ENCODE results near the gene TMEM63C.
"Not testable (repeated sequence)": the region's sequence is repeated elsewhere in the genome, so short reads cannot be mapped to it uniquely, and the experiment has no call there.

Gene TMEM63C

DNA sequence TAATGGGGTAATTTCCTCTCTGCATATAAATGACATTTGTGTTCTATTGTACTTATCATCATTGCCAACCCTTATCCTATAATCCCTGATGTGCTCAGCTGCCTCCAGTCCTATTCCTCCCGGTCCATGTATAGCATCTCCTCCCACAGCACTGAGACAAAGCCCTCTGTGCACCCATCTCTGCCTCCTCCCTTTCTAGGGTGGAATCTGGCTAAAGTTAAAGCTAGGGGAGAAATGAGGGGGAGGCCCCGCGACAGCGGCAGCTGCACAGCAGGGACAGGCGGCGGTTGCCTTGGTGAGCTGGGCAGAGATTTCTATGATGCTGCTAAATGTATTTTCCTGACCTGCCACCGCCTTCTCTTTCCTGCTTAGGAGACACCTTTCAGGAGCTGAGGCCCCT lies 27.2 kb upstream of the TMEM63C start:
- no peak for DNase-seq (ENCODE audit: low read depth)

DNA sequence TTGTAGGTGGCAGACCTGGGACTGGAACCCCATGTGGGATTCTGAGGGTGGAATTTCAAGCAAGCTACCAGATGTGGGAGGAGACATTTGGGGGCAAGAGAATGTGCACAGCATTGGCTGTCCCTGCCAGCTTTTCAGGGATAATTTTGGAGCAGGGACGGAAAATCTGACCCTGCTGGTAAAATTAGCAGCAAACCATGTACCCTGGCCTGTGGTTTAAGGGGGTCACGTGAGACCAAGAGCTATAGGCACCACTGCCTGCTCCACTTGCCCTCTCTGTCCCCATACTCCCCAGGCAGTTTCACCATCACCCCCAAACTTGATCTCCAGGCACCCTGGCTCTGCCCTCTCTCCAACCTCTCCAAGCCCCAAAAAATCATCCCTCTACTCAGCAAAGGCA lies 26.5 kb upstream of the TMEM63C start:
- no peak for DNase-seq (ENCODE audit: low read depth)

DNA sequence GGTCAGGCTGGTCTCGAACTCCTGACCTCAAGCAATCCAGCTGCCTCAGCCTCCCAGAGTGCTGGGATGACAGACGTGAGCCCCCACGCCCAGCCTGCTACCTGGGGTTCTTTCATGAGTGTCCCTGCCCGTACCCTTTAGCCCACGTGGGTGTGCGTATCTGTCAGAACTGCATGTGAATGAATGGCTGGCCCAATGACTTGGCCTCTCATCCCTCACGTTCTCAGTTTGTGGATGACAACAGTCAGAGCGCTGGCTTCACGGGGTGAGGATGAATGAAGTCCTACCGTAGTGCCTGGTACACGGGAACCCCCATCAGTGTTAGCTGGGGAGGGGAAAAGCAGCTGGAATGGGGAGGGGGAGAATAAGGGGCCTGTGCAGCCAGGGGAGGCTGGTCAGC lies 23.9 kb upstream of the TMEM63C start:
- no peak for DNase-seq (ENCODE audit: low read depth)

DNA sequence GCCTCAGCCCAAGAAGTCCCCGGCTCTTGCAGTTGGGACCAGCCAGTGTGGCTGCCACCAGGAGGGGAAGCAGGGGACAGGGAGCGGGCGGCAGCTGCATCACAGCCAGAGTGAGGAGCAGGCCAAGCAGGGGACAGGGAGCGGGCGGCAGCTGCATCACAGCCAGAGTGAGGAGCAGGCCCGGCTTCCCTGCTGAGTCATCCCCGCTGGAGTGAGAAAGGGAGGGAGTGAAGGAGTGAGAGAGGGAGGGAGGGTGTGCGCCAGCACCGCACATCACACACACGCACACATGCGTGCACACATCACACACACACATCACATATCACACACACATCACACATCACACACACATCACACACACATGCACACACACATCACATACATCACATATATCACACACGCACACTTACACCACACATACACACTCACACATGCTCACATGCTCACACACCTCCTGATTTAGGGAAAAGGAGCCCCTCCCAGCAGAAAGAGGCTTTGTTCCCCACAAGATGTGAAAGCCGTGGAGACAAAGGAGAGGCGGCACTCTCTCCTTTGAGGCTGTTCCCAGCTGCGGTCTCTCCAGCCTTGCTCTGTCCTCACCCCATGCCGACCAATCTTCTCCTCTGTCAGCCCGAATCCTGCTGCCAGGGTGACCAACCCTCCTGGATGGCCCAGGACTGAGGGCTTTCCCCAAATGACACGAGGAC lies 23.3 kb upstream of the TMEM63C start:
- DNase-seq (ENCODE audit: low read depth): no peak

DNA sequence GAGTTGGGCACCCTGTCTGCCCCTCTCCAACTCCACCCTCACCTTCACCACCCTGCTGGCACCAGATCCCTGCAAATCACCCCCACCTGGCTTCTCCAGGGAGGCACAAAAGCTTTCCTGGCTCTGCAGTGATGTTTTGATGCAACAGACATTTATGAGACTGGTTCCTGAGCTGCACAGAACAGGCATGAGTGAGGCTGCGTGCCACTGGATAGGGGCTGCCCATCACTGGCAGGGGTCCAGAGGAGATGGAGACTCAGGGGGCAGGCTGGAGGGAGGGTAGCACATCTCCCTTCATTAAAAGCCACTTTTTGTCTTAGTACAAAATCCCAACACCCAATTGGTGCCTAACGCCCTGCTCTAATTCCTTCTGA lies 22.7 kb upstream of the TMEM63C start:
- no peak for DNase-seq (ENCODE audit: low read depth)

DNA sequence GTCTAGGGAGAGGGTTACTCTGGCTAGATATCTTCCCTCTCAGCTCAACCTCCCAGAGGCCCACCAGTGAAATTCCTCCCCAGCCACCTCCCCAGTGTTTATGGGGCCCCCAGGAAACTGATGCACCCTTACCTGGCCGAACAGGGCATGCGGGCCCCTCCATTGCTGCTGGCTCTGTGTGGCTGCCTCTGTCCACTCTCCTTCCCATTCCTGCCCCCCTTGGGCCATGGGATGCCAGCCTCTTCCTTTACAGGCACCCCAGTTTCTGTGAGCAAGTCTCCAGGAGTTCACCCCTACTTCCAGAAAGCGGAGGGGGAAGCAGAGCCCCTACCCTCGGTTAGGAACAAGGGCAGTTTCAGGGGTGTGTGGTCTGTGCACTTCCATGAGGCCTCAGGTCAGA lies 20.6 kb upstream of the TMEM63C start:
- DNase-seq (ENCODE audit: low read depth): no peak

DNA sequence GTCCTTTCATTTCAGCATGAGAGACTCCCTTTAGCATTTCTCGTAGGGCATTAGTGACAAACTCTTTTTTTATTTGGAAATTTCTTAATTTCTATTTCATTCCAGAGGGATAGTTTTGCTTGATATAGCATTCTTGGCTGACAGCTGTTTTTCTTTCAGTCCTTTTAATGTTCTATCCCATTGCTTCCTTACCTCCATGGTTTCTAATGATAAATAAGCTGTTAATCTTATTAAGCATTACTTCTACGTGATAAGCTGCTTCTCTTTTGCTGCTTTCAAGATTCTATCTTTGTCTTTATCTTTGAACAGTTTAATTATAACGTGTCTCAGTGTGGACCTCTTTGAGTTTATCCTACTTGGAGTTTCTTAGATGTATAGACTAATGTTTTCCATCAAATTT lies 11.6 kb upstream of the TMEM63C start:
- DNase-seq (ENCODE audit: low read depth): no peak

DNA sequence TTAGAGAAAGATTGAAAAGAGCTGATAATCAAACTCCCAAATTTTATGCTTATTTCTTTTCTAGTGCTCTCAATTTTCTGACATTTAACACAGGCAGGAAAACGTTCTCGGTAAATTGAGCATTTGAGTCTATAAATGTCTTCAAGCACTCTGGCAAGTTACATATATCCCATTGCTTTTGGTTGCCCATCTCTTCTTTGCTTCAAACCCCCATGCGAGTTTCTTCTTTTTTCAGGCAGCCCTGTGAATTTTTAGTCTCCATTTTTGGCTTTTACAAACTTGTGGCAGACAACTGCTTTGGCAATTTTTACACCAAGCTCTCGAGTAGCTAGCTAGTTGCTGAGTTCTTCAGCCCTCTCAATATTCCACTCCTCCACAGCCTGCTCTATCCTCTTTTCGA lies 8.7 kb upstream of the TMEM63C start:
- DNase-seq (ENCODE audit: low read depth): no peak

DNA sequence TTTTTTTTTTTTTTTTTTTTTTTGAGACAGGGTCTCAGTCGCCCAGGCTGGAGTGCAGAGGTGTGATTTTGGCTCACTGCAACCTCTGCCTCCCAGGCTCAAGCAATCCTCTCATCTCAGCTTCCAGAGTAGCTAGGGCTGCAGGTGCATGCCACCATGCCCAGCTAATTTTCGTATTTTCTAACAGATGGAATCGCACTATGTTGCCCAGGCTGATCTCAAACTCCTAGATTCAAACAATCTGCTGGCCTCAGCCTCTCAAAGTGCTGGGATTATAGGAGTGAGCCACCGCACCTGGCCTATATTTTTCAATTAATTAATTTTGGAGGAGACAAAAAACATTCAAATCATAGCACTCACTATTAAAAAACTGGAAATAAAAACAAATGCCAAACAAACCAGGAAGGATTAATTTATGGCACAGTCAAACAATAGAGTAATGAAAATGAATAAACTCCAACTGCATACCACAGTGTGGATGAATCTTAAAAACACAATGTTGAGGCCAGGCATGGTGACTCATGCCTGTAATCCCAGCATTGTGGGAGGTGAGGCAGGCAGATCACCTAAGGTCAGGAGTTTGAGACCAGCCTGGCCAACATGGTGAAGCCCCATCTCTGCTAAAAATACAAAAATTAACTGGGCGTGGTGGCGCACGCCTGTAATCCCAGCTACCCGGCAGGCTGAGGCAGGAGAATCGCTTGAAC lies 7.5 kb upstream of the TMEM63C start:
- not testable (repeated sequence) for DNase-seq (ENCODE audit: low read depth)

DNA sequence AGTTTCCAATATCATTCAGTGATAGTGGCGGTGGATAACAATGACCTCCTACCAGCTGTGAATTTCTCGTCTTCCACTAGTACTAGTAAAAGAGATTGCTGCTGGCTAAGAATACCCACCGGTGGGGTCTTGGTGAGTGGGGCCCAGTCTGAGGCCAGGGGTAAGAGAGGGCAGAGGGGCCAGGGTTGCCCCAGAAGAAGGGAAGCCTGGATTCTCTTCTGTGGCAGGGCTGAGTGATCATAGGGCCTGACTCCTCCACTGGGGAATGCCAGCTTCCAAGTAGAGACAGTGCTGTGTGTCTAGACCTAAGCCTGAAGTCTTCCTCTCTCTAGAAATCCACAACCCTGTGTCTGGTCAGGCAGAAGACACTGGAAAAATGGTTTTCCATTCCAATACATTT lies 5.8 kb upstream of the TMEM63C start:
- DNase-seq (ENCODE audit: low read depth): no peak

DNA sequence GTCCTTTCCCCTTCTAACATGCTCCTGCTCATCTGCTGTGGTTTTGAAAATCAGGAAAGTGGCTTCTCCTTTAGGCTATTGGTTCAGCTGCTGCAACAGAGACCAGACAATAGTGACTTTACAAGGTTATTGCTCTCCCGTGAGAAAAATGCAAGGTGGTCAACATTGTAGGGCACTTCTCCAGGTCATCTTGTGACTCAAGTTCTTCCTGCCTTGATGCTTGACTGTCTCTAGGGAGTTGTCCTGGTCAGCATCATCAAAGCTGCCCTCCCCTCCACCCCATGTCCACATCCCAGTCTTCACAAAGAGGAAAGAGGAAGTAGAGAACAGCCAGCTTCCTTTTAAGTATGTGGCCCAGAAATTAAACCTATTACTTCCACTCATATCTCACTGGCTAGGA lies 3.9 kb upstream of the TMEM63C start:
- no peak for DNase-seq (ENCODE audit: low read depth)

DNA sequence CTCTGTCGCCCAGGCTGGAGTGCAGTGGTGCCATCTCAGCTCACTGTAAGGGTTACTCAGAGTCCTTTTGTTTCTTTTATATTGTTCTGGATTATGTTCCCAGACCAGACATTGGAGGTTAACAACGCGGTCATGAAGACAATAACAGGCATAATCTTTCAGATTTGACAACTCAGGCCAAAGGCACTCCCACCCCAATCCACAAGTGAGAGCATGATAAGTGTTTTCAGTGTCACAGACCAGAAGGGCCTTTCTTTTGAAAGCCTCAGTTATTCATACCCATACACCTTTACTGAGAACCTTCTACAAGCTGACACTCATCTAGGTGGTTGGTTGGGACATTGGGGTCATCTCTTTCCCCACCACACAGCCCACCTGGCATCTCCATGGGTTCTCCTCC lies 2.9 kb upstream of the TMEM63C start:
- DNase-seq (ENCODE audit: low read depth): no peak

DNA sequence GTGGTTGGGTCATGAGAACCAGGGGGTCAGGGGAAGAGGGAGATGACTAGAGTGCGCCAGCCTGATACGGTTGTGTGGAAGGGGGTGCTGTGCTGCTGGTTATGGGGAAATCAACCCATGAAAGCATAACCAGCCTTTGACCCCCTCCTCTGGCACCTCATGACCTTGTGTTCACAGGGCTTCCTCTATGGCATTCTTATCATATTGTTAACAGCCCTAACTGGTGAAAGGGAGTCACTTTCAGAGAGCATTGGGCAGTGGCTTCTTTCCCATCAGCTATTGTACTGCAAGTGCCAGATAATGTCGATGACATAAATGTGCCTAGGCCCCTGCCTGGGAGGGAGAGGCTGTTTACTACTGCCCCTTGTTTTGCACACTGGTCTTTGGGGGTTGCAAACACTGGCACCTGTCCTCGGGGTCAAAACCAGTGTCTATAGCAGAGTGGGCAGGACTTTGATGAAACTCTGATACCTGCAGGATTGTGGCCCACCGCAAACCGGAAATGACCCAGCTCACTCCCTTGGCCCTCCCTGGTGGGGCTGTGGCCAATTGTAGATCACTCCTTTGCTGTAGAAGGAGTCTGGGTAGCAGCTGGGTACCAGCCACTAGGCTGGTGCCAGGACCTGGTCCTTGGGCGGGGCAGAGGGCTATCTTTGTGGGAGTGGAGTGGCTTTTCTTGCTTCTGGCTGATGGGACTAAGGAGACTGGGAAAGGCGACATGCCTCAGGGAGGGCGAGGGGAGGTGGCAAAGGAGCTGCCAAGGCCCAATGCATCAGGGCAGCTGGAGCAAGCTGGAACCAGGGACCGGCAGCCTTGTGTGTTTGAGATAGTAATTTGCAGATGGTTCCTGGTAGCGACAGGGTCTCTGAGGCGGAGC lies 634 bp upstream of the TMEM63C start:
- DNase-seq (ENCODE audit: low read depth): no peak

DNA sequence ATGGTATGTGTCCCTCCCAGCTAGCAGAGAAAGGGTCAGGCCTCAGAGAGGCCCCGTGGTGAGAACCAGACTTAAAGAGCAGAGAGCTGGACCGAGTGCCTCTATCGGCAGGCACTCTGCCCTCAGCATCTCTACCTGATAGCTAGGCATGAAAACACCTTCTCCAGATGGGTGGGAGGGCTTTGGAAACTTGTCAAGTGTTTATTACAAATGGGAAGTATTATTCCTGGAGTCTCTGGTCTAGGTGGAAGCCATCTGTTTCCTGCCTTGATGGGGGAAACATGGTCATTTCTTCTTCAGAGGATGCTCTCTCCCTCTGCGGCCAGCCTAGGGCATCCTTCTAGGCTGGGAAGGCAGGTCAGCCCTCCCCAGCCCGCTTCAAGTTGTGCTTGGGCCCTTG lies 2.3 kb downstream of the TMEM63C start:
- no peak for DNase-seq (ENCODE audit: low read depth)

DNA sequence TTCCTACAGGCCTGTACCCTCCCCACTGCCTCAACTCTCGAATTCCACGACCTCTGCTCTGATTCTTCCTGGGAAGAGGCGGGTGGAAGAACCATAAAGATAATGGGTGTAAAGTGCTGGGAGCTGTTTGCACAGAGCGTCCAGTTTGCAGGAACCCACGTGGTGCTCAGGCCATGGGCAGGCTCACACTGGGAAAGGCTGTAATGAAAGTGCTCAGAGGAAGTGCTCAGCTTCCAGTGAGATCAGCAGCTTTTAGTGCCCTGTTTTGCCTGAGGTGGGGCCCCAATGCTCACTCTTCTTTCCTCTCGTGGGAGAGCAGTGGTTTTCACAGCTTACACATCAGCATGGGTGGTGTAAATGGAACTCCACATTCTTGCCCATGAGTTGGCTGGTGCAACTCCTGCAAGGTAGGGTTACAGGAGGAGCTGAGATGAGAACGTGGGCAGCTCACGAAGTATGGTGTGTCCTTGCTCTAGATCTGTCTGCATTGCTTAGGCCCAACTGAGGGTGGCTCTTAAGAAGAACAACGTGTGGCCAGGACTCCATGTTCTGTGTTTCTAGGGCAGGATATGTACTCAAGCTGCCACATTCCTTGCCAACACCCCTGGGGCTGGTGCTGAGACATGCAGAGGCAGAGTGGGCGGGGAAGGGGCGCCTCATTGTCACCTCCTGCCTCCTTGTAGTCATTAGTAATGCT lies 2.9 kb downstream of the TMEM63C start:
- no peak for DNase-seq (ENCODE audit: low read depth)

DNA sequence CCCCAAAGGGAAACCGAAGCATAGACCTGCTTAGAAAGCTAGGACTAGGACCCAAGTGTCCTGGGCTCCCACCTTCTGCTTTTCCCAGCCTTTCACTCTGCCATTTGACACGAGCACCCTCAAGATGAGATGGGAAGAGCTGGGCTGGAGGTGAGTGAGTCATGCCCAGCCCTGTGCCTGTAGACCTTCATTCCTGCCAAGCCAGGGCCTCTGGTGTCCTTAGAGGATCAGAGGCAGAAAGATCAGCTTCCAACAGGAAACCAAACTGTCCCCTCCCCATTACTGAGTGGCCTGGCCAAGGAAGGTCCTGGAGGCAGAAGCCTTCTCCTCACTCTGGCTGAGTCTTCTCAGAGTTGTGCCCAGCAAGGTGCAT lies 3.5 kb downstream of the TMEM63C start:
- DNase-seq (ENCODE audit: low read depth): no peak

DNA sequence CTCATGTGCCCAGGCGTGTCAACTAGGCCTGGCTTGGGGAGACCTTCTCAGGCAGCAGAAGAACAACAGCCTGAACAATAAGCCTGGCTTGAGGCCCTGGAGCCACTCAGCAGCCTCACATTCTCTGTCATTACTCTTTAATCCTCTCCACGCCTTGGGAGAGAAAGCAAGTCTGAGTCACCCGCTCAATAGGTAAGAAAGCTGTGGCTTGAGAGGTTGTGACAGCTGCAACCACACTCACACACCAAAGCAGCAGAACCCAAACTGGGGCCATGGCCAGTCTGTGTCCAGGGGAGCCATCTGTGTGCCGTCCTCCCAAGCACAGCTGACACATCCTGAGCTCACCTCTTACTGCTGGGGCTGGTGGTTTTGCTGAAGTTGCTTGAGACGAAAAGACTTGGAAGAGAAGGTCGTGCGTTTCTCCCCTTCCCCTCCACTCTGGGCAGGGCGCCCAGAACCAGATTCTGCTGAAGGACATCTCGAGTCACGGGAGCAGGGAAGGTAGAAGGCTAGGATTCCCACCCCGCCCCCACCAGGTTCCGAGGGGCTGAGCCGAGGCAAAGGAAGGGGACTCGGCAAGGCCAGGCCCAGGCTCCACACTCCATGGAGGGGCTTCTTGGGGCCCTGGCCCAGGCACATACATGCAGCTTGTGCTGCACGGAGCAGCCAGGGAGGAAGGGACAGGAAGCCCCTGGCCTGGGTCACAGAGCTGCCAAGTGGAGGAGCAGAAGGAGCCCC lies 5.5 kb downstream of the TMEM63C start:
- DNase-seq (ENCODE audit: low read depth): no peak

DNA sequence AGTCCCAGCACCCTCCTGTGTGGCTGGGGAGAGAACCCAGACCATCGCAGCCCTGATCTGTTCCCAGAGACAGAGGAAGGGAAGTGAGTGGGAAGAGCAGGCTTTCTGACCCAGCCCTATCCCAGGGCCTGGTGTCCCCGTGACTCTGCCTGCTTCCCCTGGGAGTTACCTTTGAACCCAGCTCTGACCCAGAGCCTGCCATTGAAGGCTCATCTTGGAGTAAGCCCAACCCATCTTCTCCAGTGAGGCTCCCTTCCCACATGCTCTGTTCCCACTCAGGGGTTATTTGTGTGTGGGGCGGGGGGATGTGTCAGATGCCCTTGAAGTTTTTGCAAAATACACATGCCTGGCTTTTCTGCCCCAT lies 6.0 kb downstream of the TMEM63C start:
- DNase-seq (ENCODE audit: low read depth): no peak

DNA sequence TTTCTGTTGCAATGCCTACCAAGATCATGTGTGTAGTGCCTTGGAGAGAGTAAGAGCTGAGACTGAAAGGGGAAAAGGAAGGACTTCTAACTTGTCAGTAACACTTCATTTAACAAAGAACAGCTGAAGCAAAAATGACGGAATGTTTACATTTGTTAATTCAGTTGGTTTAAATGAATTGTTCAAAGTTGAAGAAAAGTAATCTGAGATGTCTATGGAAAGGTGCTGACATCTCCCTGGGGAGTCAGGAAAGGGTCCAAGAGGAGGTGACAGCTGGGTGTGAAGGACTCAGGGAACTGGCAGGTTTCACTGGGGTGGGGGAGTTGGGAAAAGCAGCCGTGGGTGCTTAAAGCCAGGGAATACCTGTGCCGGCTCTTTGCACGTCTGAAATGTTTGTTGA lies 7.9 kb downstream of the TMEM63C start:
- no peak for DNase-seq (ENCODE audit: low read depth)

DNA sequence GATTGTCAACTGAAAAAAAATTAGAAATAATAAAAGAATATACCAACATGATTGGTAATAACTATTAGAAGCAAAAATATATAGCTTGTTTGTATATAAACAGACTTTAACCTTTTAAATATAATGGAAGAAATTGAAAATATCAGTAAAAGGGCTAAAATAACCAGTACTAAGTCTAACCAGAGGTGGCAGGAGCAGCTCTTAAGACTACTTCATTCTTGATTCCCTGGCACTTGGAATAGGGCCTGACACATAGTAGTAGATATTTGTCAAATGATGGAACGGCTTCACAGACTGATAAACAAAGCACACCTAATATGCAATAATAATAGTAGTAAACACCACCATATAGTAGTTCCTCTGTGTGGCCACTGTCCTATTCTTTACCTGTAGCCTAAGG lies 9.4 kb downstream of the TMEM63C start:
- no peak for DNase-seq (ENCODE audit: low read depth)

DNA sequence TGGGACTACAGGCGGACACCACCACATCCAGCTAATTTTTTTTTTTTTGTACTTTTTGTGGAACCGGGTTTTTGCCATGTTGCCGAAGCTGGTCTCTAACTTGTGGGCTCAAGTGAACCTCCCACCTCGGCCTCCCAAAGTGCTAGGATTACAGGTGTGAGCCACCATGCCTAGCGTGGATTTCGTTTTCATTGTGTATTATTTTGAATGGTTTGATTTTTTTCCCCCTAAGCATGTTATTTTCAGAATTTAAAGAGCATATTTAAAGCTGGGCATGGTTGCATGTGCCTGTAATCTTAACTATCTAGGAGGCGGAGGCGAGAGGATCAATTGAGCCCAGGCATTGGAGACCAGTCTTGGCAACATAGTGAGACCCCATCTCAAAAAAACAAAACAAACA lies 13.1 kb downstream of the TMEM63C start:
- DNase-seq (ENCODE audit: low read depth): no peak

DNA sequence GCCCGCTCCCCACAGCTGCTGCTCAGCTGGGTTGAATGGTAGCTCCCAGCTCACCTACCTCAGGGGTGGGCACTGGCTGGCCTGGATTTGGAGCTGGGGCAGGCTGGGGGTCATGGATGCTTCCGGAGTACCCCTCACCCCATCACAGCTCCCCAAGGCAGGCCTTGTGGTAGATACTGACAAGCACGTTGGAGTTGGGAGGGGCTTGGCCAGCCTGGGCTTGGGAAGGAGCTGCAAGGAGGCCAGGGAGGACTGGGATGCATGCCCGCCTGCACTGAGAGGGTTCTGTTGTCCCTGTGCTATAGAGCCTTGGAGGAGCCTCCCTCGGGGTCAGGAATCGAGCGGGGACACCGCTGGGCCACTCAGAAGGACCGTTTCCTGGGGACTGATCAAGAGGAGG lies 14.2 kb downstream of the TMEM63C start:
- DNase-seq (ENCODE audit: low read depth): no peak
